BJ (cell line): Measurements from ENCODE around the gene LYRM4. TPM values are rescaled to one million over a fixed set of nuclear protein-coding genes. Genes with fewer than 3 reads are reported as not detected.
"Not testable (repeated sequence)": the region's sequence is repeated elsewhere in the genome, so short reads cannot be mapped to it uniquely, and the experiment has no call there.

Experiments
- CTCF ChIA-PET: fragments of 350-600 bp; formaldehyde crosslinking; extraction: SDS; loops from one replicate; lab custom pipeline; 2021; ENCODE audit warnings: antibody characterized with exemption, inconsistent platforms; lab: Yijun Ruan, JAX
- POLR2A ChIA-PET: fragments of 300-600 bp; sonication (Branson Sonifier 250); formaldehyde crosslinking; extraction: SDS; loops from one replicate; lab custom pipeline; 2021; ENCODE audit warnings: antibody characterized with exemption; lab: Charles Lee
- DNase-seq: peaks from one replicate; pipeline ENCODE4 v3.0.0-alpha.2; 2011; ENCODE audit warnings: low read depth
- H3K27me3 ChIP-seq: 2 replicates; pipeline ENCODE4 v1.6.0; 2011; ENCODE audit warnings: low read length; ENCODE audit not compliant: control insufficient read depth, insufficient read depth
- H3K36me3 ChIP-seq: 2 replicates; pipeline ENCODE4 v1.5.1; 2011; ENCODE audit warnings: low read length; ENCODE audit not compliant: control insufficient read depth, insufficient read depth
- H3K4me3 ChIP-seq: 2 replicates; pipeline ENCODE4 v1.5.1; 2011; ENCODE audit warnings: low read depth, mild to moderate bottlenecking, control low read depth, low read length
- polyA plus RNA-seq: library from polyadenylated mRNA; depleted of rRNA; stranded (reverse); fragments of >200 nt; gene quantifications from 2 replicates; pipeline ENCODE4 v1.2.3, GENCODE V29; 2011
- TF ChIP-seq, protein P1 (sequence below): IDR thresholded peaks from 2 replicates; pipeline ENCODE4 v1.5.1; 2011; ENCODE audit warnings: low read depth, mild to moderate bottlenecking, control low read depth, inconsistent platforms, low read length, moderate library complexity; ENCODE audit not compliant: insufficient read depth

LYRM4 gene
- polyA plus RNA-seq, 1 experiment, result 29.0 TPM

GRCh38 chr6:5121956-5122355 is 138.8 kb downstream of the LYRM4 start:
- POLR2A ChIA-PET, result no interaction called here
- no peaks in the 10 kb centered on the region for H3K36me3 ChIP-seq
- TF ChIP-seq, protein P1, sequence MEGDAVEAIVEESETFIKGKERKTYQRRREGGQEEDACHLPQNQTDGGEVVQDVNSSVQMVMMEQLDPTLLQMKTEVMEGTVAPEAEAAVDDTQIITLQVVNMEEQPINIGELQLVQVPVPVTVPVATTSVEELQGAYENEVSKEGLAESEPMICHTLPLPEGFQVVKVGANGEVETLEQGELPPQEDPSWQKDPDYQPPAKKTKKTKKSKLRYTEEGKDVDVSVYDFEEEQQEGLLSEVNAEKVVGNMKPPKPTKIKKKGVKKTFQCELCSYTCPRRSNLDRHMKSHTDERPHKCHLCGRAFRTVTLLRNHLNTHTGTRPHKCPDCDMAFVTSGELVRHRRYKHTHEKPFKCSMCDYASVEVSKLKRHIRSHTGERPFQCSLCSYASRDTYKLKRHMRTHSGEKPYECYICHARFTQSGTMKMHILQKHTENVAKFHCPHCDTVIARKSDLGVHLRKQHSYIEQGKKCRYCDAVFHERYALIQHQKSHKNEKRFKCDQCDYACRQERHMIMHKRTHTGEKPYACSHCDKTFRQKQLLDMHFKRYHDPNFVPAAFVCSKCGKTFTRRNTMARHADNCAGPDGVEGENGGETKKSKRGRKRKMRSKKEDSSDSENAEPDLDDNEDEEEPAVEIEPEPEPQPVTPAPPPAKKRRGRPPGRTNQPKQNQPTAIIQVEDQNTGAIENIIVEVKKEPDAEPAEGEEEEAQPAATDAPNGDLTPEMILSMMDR, result no peak
- CTCF ChIA-PET, result no interaction called here
- H3K4me3 ChIP-seq, result no peak overlapping the region
- H3K27me3 ChIP-seq, result no peaks in the 10 kb centered on the region
- DNase-seq, result no peak

DNA sequence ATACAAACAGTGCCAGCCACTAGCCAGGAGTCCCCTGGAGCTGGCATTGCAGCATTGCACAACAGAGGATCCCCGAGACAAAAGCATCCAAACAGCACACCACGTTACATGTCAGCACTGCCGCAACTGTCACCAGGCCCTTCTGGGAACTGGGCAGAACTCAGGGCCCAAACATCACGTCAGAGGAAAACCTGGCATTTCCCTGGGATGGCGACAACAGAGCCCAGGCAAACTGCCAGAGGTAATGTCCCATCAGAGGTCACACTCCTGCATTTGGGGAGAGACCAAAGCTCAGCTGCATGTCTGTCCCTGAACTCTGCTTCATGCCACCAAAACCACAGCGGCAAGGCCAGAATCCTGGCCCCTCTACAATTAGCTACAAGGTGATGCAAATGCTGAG is 139.3 kb downstream of the LYRM4 start:
- DNase-seq, result no peak
- H3K36me3 ChIP-seq, result no peaks in the 10 kb centered on the region
- no peaks in the 10 kb centered on the region for H3K27me3 ChIP-seq
- TF ChIP-seq, protein P1, result no peak
- POLR2A ChIA-PET, result no interaction called here
- CTCF ChIA-PET, result no interaction called here
- H3K4me3 ChIP-seq, result no peak overlapping the region

GRCh38 chr6:5120543-5120942 is 140.2 kb downstream of the LYRM4 start:
- POLR2A ChIA-PET, DNase-seq, H3K4me3 ChIP-seq, H3K27me3 ChIP-seq, H3K36me3 ChIP-seq, CTCF ChIA-PET: not testable (repeated sequence)

DNA sequence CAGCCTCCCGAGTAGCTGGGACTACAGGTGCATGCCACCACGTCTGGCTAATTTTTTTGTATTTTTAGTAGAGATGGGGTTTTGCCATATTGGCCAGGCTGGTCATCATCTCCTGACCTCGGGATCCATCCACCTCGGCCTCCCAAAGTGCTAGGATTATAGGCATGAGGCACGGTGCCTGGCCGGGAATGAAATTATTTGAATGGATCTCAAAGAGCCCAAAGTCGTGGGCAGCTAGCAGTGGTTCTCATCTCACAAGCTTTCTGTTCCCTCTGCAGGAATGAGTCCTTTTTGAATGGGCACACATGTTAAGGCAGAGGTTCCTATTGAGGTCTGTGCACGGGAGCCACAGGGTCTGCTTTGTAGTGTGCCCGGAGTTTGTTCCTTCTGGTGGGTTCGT is 140.7 kb downstream of the LYRM4 start:
- no peak for DNase-seq
- Histone ChIP-seq H3K27me3 (no peaks in the 10 kb centered on the region), H3K4me3 (no peak overlapping the region), H3K36me3 (no peaks in the 10 kb centered on the region)
- TF ChIP-seq, protein P1, result no peak
- ChIA-PET CTCF (no interaction called here), POLR2A (interaction anchor here (0.6 kb wide), 1 partner anchor 16 kb away, joined by 6 read pairs; no protein-coding TSS in a partner anchor)

DNA sequence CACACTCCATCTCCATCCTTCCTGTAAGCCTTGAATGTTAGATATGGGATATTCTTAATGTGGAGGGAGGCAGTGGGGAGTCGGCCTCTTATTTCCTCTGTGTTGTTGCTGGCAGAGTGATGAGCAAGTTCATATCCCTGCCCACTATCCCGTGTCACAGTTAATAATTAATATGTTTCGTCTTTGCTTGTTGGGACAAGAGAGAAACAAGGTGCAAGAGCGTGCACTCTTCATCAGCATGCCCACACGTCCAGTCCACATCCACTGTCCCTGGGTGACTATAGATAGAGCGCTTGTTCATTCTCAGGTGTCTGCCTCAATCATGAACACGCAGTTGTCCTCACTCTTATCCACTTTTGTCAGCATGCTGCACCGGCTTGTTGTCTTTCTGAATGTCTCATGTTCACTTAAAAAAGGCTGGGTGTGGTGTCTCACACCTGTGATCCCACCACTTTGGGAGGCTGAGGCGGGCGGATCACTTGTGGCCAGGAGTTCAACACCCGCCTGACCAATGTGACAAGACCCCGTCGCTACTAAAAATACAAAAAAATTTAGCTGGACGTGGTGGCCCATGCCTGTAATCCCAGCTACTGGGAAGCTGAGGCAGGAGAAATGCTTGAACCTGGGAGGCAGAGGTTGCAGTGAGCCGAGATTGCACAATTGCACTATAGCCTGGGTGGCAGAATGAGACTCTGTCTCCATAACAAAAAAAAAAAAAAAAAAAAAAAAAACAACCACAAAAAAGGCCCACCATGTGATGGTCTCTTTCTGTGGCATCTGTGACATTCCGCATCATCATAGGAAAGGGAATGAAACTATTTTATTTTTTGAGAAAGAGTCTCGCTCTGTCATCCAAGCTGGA is 141.4 kb downstream of the LYRM4 start:
- TF ChIP-seq, protein P1, result no peak
- POLR2A ChIA-PET, result interaction anchor here (0.6 kb wide), 1 partner anchor 15 kb away, joined by 6 read pairs; no protein-coding TSS in a partner anchor
- CTCF ChIA-PET, result no interaction called here
- Histone ChIP-seq H3K27me3 (no peaks in the 10 kb centered on the region), H3K4me3 (no peak overlapping the region), H3K36me3 (no peaks in the 10 kb centered on the region)
- no peak for DNase-seq
